Heart right ventricle (tissue), 16 donors: ENCODE measurements around the gene KCTD6. TPM values are rescaled to one million over a fixed set of nuclear protein-coding genes. Genes with fewer than 3 reads are reported as not detected.

Source experiments
- ATAC-seq, 8 donors: fragments of 200-7000 bp; cut with Tn5 transposase; one replicate each; pipeline ENCODE4 v1.9.1; 2020; ENCODE audit warnings: mild to moderate bottlenecking in 8 of 8, moderate library complexity in 8 of 8, moderate number of reproducible peaks in 1 of 8
- DNase-seq, 2 donors: peaks; one replicate each; pipeline ENCODE4 v3.0.0-alpha.2; 2020
- H3K27ac ChIP-seq, 10 donors: fragments of 200-600 bp; sonication (generic) in 2 of 10; one replicate each; pipeline versions ENCODE4 v1.5.0 to v1.8.0; 2020 to 2022; ENCODE audit warnings: mild to moderate bottlenecking in 3 of 10
- H3K27me3 ChIP-seq, 7 donors: fragments of 200-600 bp; one replicate each; pipeline ENCODE4 v1.8.0; 2021 to 2022; ENCODE audit warnings: mild to moderate bottlenecking in 2 of 7
- H3K36me3 ChIP-seq, 9 donors: fragments of 200-600 bp; sonication (generic) in 1 of 9; one replicate each; pipeline versions ENCODE4 v1.5.0 to v1.8.0; 2020 to 2022; ENCODE audit warnings: mild to moderate bottlenecking in 2 of 9
- H3K4me1 ChIP-seq, 9 donors: fragments of 200-600 bp; sonication (generic) in 1 of 9; one replicate each; pipeline versions ENCODE4 v1.5.0 to v1.8.0; 2020 to 2022; ENCODE audit warnings: mild to moderate bottlenecking in 4 of 9
- H3K4me3 ChIP-seq, 10 donors: fragments of 200-600 bp; sonication (generic) in 2 of 10; one replicate each; pipeline versions ENCODE4 v1.5.0 to v1.8.0; 2020 to 2022; ENCODE audit warnings: mild to moderate bottlenecking in 7 of 10, moderate library complexity in 2 of 10
- H3K9me3 ChIP-seq, 11 donors: fragments of 200-600 bp in 10 of 11; sonication (generic) in 2 of 11; one replicate each; pipeline versions ENCODE4 v1.5.0 to v1.8.0; 2013 to 2022; ENCODE audit warnings: mild to moderate bottlenecking in 2 of 11, control low read depth in 1 of 11, moderate library complexity in 1 of 11
- CTCF ChIP-seq, 9 donors: fragments of 200-600 bp; sonication (generic) in 2 of 9; IDR thresholded peaks; one replicate each; pipeline versions ENCODE4 v1.5.0 to v1.8.0; 2021 to 2022; ENCODE audit warnings: antibody characterized with exemption in 9 of 9, mild to moderate bottlenecking in 5 of 9, moderate library complexity in 1 of 9
- WGBS, 2 donors: extraction: QIAGEN DNeasy Blood & Tissue Kit; methylation state at CpG; one replicate each; pipeline ENCODE4 v1.1.7; 2013; ENCODE audit warnings: inconsistent platforms in 1 of 2; 5-methylcytosine and 5-hydroxymethylcytosine counted together
- intact Hi-C, 10 donors: fragments of 100-400 bp; cut with DNase I; formaldehyde crosslinking; loops; one replicate each; pipeline versions ENCODE4 v1.11.1 to v1.14.2; 2022
- polyA plus RNA-seq, 2 donors: library from polyadenylated mRNA; stranded (reverse); fragments of 200-250 nt; gene quantifications; one replicate each; pipeline ENCODE4 v1.2.3, GENCODE V29; 2013
- total RNA-seq, 10 donors: library from RNA; stranded (reverse); fragmentation: NEBNext Ultra II Directional in 3 of 10; extraction: Animal tissue kit (Norgen Biotek cat#: 25700) in 3 of 10; gene quantifications; one replicate each; pipeline versions ENCODE4 v1.2.1 to v1.2.4, GENCODE V29; 2021 to 2023
- donor health status: Arrhythmogenic right ventricular cardiomyopathy.
- donor health status: ischemic (EF 13 %, LVEDD 7.1; RV severe dilation, severe dysfunction).
- donor health status: healthy with polysubstance abuse.
- donor health status: DM: no; HTN: yes; CAD: no.
- donor health status: DM: no; HTN: no; CAD: no.
- donor health status: ischemic (EF 25% LVEDD 6.9; RV normal size, moderate dysfunction).
- donor health status: ischemic (EF 25% LVEDD 5.7; RV mildly dilated, moderate dysfunction).
- donor health status: healthy.
- donor health status: DM: yes; HTN: yes; CAD: no.
- donor health status: Ischemic cardiomyopathy.
- donor health status: ischemic (EF 35%, LVEDD 5.7; RV mildly dilated, moderate dysfunction).
- donor health status: nonischemic (EF 11% LVEDD 7.7; RV severe dilation, severe dysfunction).
- donor health status: DM: yes; HTN: yes; CAD: no.
- donor health status: PGD.
- donor health status: ischemic (EF 29% LVEDD 5.4; RV normal size, mild dysfunction).
- donor health status: nonischemic (EF 23%, LVEDD 6.1; RV moderate dilation, normal function).

The KCTD6 gene
- total and polyA plus RNA-seq, 12 donors = 3.6 to 12.7 (median 7.2) TPM

GRCh38 chr3:58482917-58483636, 8.8 kb upstream of the KCTD6 start:
- Histone ChIP-seq H3K4me3 (no peak overlapping the region), H3K36me3 (no peaks in the 10 kb centered on the region), H3K27me3 (no peaks in the 10 kb centered on the region), H3K27ac (peak overlapping the region in 6 of 10 donors; percentile 30 to 78 (median 74)), H3K4me1 (peaks cover 0 to 68% (median 23%) of the 10 kb centered on the region in 9 donors), H3K9me3 (peaks cover 0 to 13% (median 0%) of the 10 kb centered on the region in 11 donors)
- ATAC-seq = no peak
- no peak for DNase-seq
- WGBS, 2 donors = 31 to 38% methylated on average over 8 of the region's 8 CpGs
- intact Hi-C loops = no loop called here
- TF ChIP-seq CTCF (IDR thresholded peaks at IDR 0.05) = no peak

- H3K4me3 ChIP-seq = no peak overlapping the region
- 52 to 55% methylated on average over 7 of the region's 7 CpGs for WGBS, 2 donors
- H3K9me3 ChIP-seq = peaks cover 0 to 13% (median 0%) of the 10 kb centered on the region in 11 donors
- ATAC-seq (peak in 6 of 8 donors; percentile 18 to 67 (median 48)), DNase-seq (no peak)
- no peaks in the 10 kb centered on the region for H3K27me3 ChIP-seq
- intact Hi-C loops = no loop called here
- peak overlapping the region in 9 of 10 donors; percentile 30 to 78 (median 55) for H3K27ac ChIP-seq
- TF ChIP-seq CTCF (IDR thresholded peaks at IDR 0.05) = no peak
- H3K36me3 ChIP-seq = no peaks in the 10 kb centered on the region
- peaks cover 0 to 59% (median 23%) of the 10 kb centered on the region in 9 donors for H3K4me1 ChIP-seq
These were observed 7.7 kb upstream of the KCTD6 start for GRCh38 chr3:58484045-58484721.

- Histone ChIP-seq H3K36me3 (no peaks in the 10 kb centered on the region), H3K4me3 (no peak overlapping the region), H3K9me3 (peaks cover 0 to 11% (median 0%) of the 10 kb centered on the region in 11 donors), H3K4me1 (peaks cover 0 to 54% (median 23%) of the 10 kb centered on the region in 9 donors), H3K27ac (peak overlapping the region in 8 of 10 donors; percentile 45 to 78 (median 64)), H3K27me3 (no peaks in the 10 kb centered on the region)
- ATAC-seq = peak in 5 of 8 donors; percentile 48 to 68 (median 56)
- WGBS, 2 donors = 53 to 59% methylated on average over 3 of the region's 3 CpGs
- TF ChIP-seq CTCF (IDR thresholded peaks at IDR 0.05) = no peak
- DNase-seq = no peak
- intact Hi-C loops = loop anchor here in 1 of 10 donors (5.0 kb wide), 1 partner anchor 52 kb away; the partner anchor contains the start of gene PDHB
These were observed 7.2 kb upstream of the KCTD6 start for GRCh38 chr3:58484722-58485069.

GRCh38 chr3:58485801-58486435, 6.0 kb upstream of the KCTD6 start:
- Histone ChIP-seq H3K4me3 (no peak overlapping the region), H3K36me3 (no peaks in the 10 kb centered on the region), H3K4me1 (peaks cover 0 to 65% (median 28%) of the 10 kb centered on the region in 9 donors), H3K9me3 (no peaks in the 10 kb centered on the region), H3K27ac (peak overlapping the region in 1 of 10 donors; percentile 27), H3K27me3 (no peaks in the 10 kb centered on the region)
- intact Hi-C loops = loop anchor here in 1 of 10 donors (5.0 kb wide), 1 partner anchor 54 kb away; the partner anchor contains the start of gene PDHB
- WGBS, 2 donors = 85 to 91% methylated on average over 6 of the region's 6 CpGs
- DNase-seq = no peak
- no peak for TF ChIP-seq CTCF (IDR thresholded peaks at IDR 0.05)
- ATAC-seq = no peak
